AG04450 (cell line): ENCODE results near the gene DYSF. TPM values are rescaled to one million over a fixed set of nuclear protein-coding genes. Genes with fewer than 3 reads are reported as not detected.

ENCODE experiments used
- CTCF ChIA-PET: fragments of 300-600, 350-600 bp; formaldehyde crosslinking; extraction: SDS; loops from one replicate; lab custom pipeline; 2022; ENCODE audit warnings: antibody characterized with exemption, inconsistent platforms; lab: Charles Lee
- POLR2A ChIA-PET: fragments of 350-600 bp; formaldehyde crosslinking; extraction: SDS; loops from one replicate; lab custom pipeline; 2021; ENCODE audit warnings: antibody characterized with exemption, inconsistent platforms; lab: Yijun Ruan, JAX
- DNase-seq: peaks from one replicate; pipeline ENCODE4 v3.0.0-alpha.2; 2011; ENCODE audit warnings: low read depth, low spot score
- H3K27ac ChIP-seq: one replicate; pipeline ENCODE4 v1.5.1; 2012; ENCODE audit warnings: low read depth, low read length, control low read depth
- H3K27me3 ChIP-seq: one replicate; pipeline ENCODE4 v1.6.0; 2012; ENCODE audit warnings: low read length; ENCODE audit not compliant: control insufficient read depth, insufficient read depth
- H3K4me3 ChIP-seq: 2 replicates; pipeline ENCODE4 v1.5.1; 2011; ENCODE audit warnings: mild to moderate bottlenecking, low read depth, low read length, control low read depth
- H3K9me3 ChIP-seq: 2 replicates; pipeline ENCODE4 v1.5.1; 2012; ENCODE audit warnings: low read length; ENCODE audit not compliant: control insufficient read depth, insufficient read depth
- polyA plus RNA-seq: library from polyadenylated mRNA; depleted of rRNA; stranded (reverse); fragments of >200 nt; gene quantifications from 2 replicates; pipeline ENCODE4 v1.2.3, GENCODE V29; 2011
- TF ChIP-seq, protein P1 (sequence below): IDR thresholded peaks from 2 replicates; pipeline ENCODE4 v1.5.1; 2011; ENCODE audit warnings: low read depth, low read length, control low read depth, inconsistent platforms

Gene DYSF
- polyA plus RNA-seq, 1 experiment: 0.07 TPM

DNA sequence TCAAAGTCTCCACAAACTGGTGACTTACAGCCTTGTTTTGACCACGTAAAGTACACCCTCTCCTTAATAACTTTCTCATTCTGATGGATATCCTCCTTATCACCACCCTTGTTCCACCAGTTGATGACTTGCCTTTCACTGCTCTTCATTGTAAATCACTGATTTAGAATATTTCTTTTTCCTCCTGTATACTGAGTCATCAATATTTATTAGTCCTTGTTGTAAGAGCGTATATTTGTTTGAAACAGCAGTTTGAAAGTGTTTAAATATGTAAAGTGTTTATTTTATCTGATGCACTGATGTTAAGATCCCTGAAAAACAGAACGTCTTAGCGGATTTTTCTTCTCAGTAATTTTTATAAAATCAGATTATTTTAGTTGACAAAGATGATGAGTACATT is 34.2 kb upstream of the DYSF start:
- H3K4me3 ChIP-seq: no peak overlapping the region
- H3K27me3 ChIP-seq: no peaks in the 10 kb centered on the region
- no peak for DNase-seq
- ChIA-PET POLR2A (interaction anchor here (0.7 kb wide), 1 partner anchor 38 kb away, joined by 21 read pairs; no protein-coding TSS in a partner anchor), CTCF (interaction anchor here (0.9 kb wide), 1 partner anchor 91 kb away, joined by 12 read pairs; no protein-coding TSS in a partner anchor)
- TF ChIP-seq, protein P1, sequence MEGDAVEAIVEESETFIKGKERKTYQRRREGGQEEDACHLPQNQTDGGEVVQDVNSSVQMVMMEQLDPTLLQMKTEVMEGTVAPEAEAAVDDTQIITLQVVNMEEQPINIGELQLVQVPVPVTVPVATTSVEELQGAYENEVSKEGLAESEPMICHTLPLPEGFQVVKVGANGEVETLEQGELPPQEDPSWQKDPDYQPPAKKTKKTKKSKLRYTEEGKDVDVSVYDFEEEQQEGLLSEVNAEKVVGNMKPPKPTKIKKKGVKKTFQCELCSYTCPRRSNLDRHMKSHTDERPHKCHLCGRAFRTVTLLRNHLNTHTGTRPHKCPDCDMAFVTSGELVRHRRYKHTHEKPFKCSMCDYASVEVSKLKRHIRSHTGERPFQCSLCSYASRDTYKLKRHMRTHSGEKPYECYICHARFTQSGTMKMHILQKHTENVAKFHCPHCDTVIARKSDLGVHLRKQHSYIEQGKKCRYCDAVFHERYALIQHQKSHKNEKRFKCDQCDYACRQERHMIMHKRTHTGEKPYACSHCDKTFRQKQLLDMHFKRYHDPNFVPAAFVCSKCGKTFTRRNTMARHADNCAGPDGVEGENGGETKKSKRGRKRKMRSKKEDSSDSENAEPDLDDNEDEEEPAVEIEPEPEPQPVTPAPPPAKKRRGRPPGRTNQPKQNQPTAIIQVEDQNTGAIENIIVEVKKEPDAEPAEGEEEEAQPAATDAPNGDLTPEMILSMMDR: no peak
- H3K27ac ChIP-seq: no peak overlapping the region
- no peaks in the 10 kb centered on the region for H3K9me3 ChIP-seq

DNA sequence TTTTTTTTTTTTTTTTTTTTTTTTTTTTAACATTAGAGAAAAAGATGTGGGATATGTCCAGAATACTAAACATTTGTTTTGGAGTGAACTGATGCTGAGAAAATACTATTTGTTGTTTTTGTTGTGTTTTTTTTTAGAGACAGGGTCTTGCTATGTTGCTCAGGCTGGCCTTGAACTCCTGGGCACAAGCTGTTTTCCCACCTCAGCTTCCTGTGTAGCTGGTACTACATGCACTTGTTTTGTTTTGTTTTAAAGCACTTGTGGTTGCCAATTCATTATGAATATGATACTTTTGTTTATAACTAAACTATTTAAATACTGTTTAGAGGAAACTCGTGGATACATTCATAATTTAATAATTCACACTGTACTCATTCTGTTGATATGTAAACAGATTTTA is 33.4 kb upstream of the DYSF start:
- CTCF ChIA-PET: interaction anchor here (0.9 kb wide), 1 partner anchor 90 kb away, joined by 12 read pairs; no protein-coding TSS in a partner anchor
- POLR2A ChIA-PET: interaction anchor here (0.7 kb wide), 1 partner anchor 39 kb away, joined by 21 read pairs; no protein-coding TSS in a partner anchor
- H3K27me3 ChIP-seq: no peaks in the 10 kb centered on the region
- no peak overlapping the region for H3K27ac ChIP-seq
- H3K4me3 ChIP-seq: no peak overlapping the region
- TF ChIP-seq, protein P1: no peak
- no peak for DNase-seq
- H3K9me3 ChIP-seq: no peaks in the 10 kb centered on the region

DNA sequence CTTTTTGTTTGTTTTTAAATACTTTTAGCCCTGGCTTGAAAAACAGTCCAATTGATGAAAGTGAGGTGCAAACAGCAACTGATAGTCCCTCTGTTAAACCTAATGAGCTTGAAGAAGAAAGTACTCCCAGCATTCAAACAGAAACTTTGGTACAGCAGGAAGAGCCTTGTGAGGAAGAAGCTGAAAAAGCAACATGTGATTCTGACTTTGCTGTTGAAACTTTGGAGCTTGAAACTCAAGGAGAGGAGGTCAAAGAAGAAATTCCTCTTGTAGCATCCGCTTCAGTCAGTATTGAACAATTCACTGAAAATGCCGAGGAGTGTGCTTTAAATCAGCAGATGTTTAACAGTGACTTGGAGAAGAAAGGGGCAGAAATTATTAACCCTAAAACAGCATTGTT is 30.6 kb upstream of the DYSF start:
- Histone ChIP-seq H3K27ac (no peak overlapping the region), H3K9me3 (no peaks in the 10 kb centered on the region), H3K4me3 (no peak overlapping the region), H3K27me3 (no peaks in the 10 kb centered on the region)
- ChIA-PET POLR2A (no interaction called here), CTCF (no interaction called here)
- TF ChIP-seq, protein P1: no peak
- DNase-seq: no peak

DNA sequence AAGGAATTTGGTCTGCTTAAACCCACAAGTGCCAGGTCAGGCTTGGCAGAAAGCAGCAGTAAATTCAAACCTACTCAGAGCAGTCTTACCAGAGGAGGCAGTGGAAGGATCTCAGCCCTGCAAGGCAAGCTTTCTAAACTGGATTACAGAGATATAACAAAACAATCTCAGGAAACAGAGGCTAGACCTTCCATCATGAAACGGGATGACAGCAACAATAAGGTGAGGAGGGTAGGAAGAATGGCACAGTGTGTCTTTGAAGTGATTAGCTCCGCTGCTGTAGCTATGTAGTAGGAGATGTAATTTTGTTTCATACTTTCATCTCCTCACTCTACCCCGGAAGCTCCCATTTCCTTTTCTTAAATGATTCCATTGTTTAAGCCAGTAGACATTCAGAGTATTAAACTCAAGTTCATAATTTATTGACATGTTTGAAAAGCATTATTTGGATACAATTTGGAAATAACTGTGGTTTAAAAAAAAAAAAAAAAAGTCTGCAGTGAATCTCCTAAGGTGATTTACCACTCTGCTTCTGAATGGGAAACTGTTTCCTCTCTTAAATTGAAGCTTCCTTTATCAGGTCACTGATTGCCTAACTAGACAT is 29.4 kb upstream of the DYSF start:
- Histone ChIP-seq H3K27ac (no peak overlapping the region), H3K27me3 (no peaks in the 10 kb centered on the region), H3K9me3 (no peaks in the 10 kb centered on the region), H3K4me3 (no peak overlapping the region)
- TF ChIP-seq, protein P1: no peak
- CTCF ChIA-PET: interaction anchor here (2.2 kb wide), 1 partner anchor 124 kb away, joined by 14 read pairs; no protein-coding TSS in a partner anchor
- POLR2A ChIA-PET: no interaction called here
- no peak for DNase-seq

DNA sequence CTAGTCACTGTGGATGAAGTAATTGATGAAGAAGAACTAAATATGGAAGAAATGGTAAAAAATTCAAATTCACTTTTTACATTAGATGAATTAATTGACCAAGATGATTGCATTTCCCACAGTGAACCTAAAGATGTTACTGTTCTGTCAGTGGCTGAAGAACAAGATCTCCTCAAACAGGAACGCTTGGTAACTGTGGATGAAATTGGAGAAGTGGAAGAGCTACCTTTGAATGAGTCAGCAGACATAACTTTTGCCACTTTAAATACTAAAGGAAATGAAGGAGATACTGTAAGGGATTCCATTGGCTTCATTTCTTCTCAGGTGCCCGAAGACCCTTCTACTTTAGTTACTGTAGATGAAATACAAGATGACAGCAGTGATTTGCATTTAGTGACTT is 26.6 kb upstream of the DYSF start:
- TF ChIP-seq, protein P1: no peak
- POLR2A ChIA-PET: no interaction called here
- H3K4me3 ChIP-seq: no peak overlapping the region
- H3K27me3 ChIP-seq: no peaks in the 10 kb centered on the region
- H3K27ac ChIP-seq: no peak overlapping the region
- DNase-seq: no peak
- H3K9me3 ChIP-seq: no peaks in the 10 kb centered on the region
- CTCF ChIA-PET: interaction anchor here (2.0 kb wide), 1 partner anchor 127 kb away, joined by 6 read pairs; no protein-coding TSS in a partner anchor
